ENCODE results near the gene C9orf72. TPM values are rescaled to one million over a fixed set of nuclear protein-coding genes. Genes with fewer than 3 reads are reported as not detected.

Gene C9orf72
- total and polyA plus RNA-seq, 2 of the 8 experiments (the other 6 are each of a cell fraction or from before 2014, with no cell fraction given): 7.2 to 17.5 TPM

DNA sequence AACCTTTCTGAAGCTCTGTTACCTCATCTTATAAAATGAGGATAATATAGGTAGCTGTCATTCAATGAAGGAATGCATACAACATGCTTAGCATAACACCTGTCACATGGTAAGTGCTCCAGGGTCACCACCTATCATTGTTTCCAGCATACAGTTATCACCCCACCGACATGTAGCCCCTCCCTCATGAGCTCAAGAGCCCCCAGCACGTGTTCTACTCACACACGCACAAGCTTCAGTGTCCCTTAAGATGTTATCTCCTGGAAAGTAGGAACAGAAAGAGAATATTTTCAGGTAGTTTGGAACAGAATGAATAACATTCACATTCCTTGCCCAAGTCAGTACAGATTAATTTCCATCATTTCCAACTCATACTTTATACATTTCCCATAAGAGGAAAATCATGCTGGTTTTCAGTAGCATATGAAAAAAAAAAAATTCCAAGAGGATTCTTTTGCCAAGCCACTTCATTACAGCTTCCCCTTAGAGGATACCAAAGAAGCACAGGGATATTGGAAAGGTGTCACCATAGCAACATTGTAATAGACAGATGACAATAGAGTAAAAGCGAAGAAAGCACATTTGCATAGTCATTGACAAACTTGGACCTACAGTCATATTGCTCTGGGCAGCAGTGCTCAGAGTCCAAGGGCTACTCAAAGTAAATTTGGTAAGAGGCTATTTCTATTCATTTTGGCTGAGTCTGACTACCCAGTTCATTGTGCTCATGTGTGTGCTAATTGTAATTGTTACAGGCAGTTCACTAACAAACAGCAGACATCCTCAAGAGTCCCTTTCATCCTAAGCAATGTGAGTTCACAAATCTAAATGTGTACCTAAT, 42.1 kb downstream of the C9orf72 start (continued):
- TF ChIP-seq, protein P1, sequence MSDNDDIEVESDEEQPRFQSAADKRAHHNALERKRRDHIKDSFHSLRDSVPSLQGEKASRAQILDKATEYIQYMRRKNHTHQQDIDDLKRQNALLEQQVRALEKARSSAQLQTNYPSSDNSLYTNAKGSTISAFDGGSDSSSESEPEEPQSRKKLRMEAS (IDR thresholded peaks at IDR 0.05): no peak
- no peak for TF ChIP-seq SIX5 (IDR thresholded peaks at IDR 0.05; ENCODE audit: low read depth, low read length)
- TF ChIP-seq SAP30 (IDR thresholded peaks at IDR 0.05; ENCODE audit: insufficient read depth, insufficient replicate concordance, low read length): no peak
